Measurements from ENCODE around the gene CACNA1S.

Gene CACNA1S

DNA sequence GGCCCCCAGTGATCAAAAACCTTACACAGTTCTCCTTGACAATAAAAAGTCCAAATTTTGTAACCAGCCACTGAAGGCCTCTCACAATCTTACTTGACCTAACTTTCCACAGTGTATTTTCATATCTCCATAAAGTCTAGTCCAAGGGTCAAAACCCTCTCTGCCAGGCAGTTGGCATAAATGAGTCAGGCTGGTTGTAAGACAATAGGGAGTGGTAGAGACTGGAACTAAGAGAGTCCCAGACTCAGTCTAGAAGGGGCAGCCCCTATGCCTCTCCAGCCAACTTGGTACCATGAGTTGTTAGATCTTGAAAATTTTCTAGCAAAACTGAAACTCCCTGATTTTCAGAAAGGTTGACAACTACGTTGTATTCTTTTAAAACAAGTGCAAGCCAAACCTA lies 109.7 kb downstream of the CACNA1S start:
- Histone ChIP-seq H3K4me3 (ENCODE audit: low read length) (no peak overlapping the region), H3K4me1 (ENCODE audit: insufficient read depth, low read length) (no peaks in the 10 kb centered on the region), H3K36me3 (ENCODE audit: insufficient read depth, low read depth, low read length) (peaks cover 26% of the 10 kb centered on the region), H3K27me3 (ENCODE audit: insufficient read depth, low read length) (no peaks in the 10 kb centered on the region), H3K9me3 (ENCODE audit: insufficient read depth, low read depth, low read length) (no peaks in the 10 kb centered on the region), H3K27ac (ENCODE audit: low read length) (no peak overlapping the region), H3K9ac (ENCODE audit: low read depth, low read length) (no peak overlapping the region)

GRCh38 chr1:201001962-201002361 lies 110.3 kb downstream of the CACNA1S start:
- no peaks in the 10 kb centered on the region for H3K4me1 ChIP-seq (ENCODE audit: insufficient read depth, low read length)
- H3K4me3 ChIP-seq (ENCODE audit: low read length), result no peak overlapping the region
- no peaks in the 10 kb centered on the region for H3K9me3 ChIP-seq (ENCODE audit: insufficient read depth, low read depth, low read length)
- H3K27ac ChIP-seq (ENCODE audit: low read length), result no peak overlapping the region
- peaks cover 26% of the 10 kb centered on the region for H3K36me3 ChIP-seq (ENCODE audit: insufficient read depth, low read depth, low read length)
- no peaks in the 10 kb centered on the region for H3K27me3 ChIP-seq (ENCODE audit: insufficient read depth, low read length)
- no peak overlapping the region for H3K9ac ChIP-seq (ENCODE audit: low read depth, low read length)

GRCh38 chr1:201000391-201000790 lies 111.8 kb downstream of the CACNA1S start:
- no peak overlapping the region for H3K4me3 ChIP-seq (ENCODE audit: low read length)
- no peaks in the 10 kb centered on the region for H3K27me3 ChIP-seq (ENCODE audit: insufficient read depth, low read length)
- no peaks in the 10 kb centered on the region for H3K4me1 ChIP-seq (ENCODE audit: insufficient read depth, low read length)
- H3K27ac ChIP-seq (ENCODE audit: low read length), result no peak overlapping the region
- H3K9me3 ChIP-seq (ENCODE audit: insufficient read depth, low read depth, low read length), result no peaks in the 10 kb centered on the region
- H3K36me3 ChIP-seq (ENCODE audit: insufficient read depth, low read depth, low read length), result peaks cover 34% of the 10 kb centered on the region
- no peak overlapping the region for H3K9ac ChIP-seq (ENCODE audit: low read depth, low read length)

GRCh38 chr1:200999667-201000066 lies 112.6 kb downstream of the CACNA1S start:
- no peak overlapping the region for H3K4me3 ChIP-seq (ENCODE audit: low read length)
- H3K27ac ChIP-seq (ENCODE audit: low read length), result no peak overlapping the region
- H3K27me3 ChIP-seq (ENCODE audit: insufficient read depth, low read length), result no peaks in the 10 kb centered on the region
- H3K9ac ChIP-seq (ENCODE audit: low read depth, low read length), result no peak overlapping the region
- no peaks in the 10 kb centered on the region for H3K4me1 ChIP-seq (ENCODE audit: insufficient read depth, low read length)
- no peaks in the 10 kb centered on the region for H3K9me3 ChIP-seq (ENCODE audit: insufficient read depth, low read depth, low read length)
- H3K36me3 ChIP-seq (ENCODE audit: insufficient read depth, low read depth, low read length), result peaks cover 32% of the 10 kb centered on the region

DNA sequence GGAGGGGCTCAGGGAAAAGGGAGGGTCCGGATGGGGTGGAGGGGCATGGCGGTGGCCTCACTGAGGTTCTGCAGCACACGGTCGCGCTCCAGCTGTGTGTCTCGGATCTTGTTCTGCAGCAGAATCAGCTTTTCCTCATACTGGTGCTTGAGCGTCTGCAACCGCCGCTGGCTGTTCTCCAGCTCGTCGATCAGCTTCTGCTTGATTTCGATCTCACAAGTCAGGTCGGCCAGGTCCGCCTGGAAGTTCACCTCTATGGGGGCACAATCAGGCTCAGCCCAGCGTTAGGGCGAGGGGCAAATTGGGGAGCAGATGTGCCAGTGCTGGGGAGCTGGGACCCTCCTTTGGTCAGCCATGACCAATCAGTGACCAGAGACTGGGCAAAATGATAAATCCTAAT lies 113.9 kb downstream of the CACNA1S start:
- no peak overlapping the region for H3K4me3 ChIP-seq (ENCODE audit: low read length)
- H3K9ac ChIP-seq (ENCODE audit: low read depth, low read length), result no peak overlapping the region
- no peak overlapping the region for H3K27ac ChIP-seq (ENCODE audit: low read length)
- no peaks in the 10 kb centered on the region for H3K27me3 ChIP-seq (ENCODE audit: insufficient read depth, low read length)
- no peaks in the 10 kb centered on the region for H3K4me1 ChIP-seq (ENCODE audit: insufficient read depth, low read length)
- no peaks in the 10 kb centered on the region for H3K9me3 ChIP-seq (ENCODE audit: insufficient read depth, low read depth, low read length)
- peaks cover 32% of the 10 kb centered on the region for H3K36me3 ChIP-seq (ENCODE audit: insufficient read depth, low read depth, low read length)

DNA sequence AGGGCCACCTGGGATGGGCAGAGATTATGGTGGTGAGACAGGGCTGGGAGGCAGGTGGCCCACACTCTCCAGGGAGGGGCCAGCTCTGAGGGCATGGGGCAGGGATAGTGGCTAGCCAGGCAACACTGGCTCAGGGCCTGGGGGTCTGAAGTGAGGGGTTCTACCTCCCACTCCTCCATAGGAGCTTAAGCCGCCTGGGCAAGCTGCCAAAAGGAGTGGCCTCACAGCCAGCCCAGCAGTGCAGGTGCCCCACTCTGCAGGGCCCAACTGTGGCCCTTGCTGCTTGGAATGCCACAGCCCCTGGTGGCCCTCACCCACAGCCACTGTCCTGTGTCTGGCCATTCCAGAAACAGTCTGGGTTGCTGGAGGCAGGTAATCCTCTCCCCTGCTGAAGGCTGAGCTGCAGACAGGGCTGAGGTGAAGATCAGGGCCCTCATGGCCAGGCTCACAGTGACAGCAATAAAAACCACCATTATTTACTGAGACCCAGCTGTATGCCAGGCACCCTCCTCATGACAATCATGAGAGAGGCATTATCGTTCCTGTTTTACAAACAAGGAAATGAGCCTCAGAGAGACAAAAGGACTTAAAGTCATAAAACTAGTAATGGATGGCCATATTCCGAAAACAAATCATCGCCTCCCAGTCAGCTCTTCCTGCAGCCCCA lies 119.7 kb downstream of the CACNA1S start:
- Histone ChIP-seq H3K9ac (ENCODE audit: low read depth, low read length) (no peak overlapping the region), H3K27ac (ENCODE audit: low read length) (no peak overlapping the region), H3K36me3 (ENCODE audit: insufficient read depth, low read depth, low read length) (peaks cover 61% of the 10 kb centered on the region; the same call in 1 of the 2 replicates), H3K4me1 (ENCODE audit: insufficient read depth, low read length) (no peaks in the 10 kb centered on the region), H3K4me3 (ENCODE audit: low read length) (no peak overlapping the region), H3K27me3 (ENCODE audit: insufficient read depth, low read length) (no peaks in the 10 kb centered on the region), H3K9me3 (ENCODE audit: insufficient read depth, low read depth, low read length) (no peaks in the 10 kb centered on the region)

DNA sequence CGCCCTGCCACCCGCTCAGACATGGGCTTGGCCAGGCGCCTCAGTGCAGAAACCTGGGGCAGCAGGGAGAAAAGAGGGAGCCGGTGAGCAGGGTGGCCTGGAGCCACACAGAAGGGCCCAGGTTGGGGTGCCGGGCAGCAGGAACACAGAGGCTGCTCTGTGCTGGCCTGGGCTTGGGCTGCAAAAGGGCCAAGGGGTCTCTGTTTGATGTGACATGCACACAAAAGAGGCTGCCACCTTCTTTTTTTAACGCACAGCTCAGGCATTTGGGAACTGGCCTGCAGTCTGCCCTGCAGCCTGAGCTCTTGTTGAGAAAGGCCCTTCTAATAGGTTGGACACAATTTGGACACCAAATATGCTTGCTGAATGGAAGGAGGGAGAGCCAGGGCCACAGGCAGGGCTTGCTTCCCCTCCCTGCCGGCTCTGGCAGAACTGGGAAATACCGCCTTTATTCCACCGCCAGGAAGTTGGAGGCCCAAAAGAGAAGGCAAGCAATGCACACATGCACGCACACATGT lies 121.1 kb downstream of the CACNA1S start:
- no peaks in the 10 kb centered on the region for H3K4me1 ChIP-seq (ENCODE audit: insufficient read depth, low read length)
- H3K27ac ChIP-seq (ENCODE audit: low read length), result no peak overlapping the region
- no peak overlapping the region for H3K9ac ChIP-seq (ENCODE audit: low read depth, low read length)
- H3K27me3 ChIP-seq (ENCODE audit: insufficient read depth, low read length), result no peaks in the 10 kb centered on the region
- no peaks in the 10 kb centered on the region for H3K9me3 ChIP-seq (ENCODE audit: insufficient read depth, low read depth, low read length)
- H3K36me3 ChIP-seq (ENCODE audit: insufficient read depth, low read depth, low read length), result peaks cover 72% of the 10 kb centered on the region
- H3K4me3 ChIP-seq (ENCODE audit: low read length), result no peak overlapping the region

GRCh38 chr1:200990114-200990513 lies 122.1 kb downstream of the CACNA1S start:
- Histone ChIP-seq H3K36me3 (ENCODE audit: insufficient read depth, low read depth, low read length) (peaks cover 66% of the 10 kb centered on the region), H3K4me3 (ENCODE audit: low read length) (no peak overlapping the region), H3K4me1 (ENCODE audit: insufficient read depth, low read length) (no peaks in the 10 kb centered on the region), H3K9ac (ENCODE audit: low read depth, low read length) (no peak overlapping the region), H3K9me3 (ENCODE audit: insufficient read depth, low read depth, low read length) (no peaks in the 10 kb centered on the region), H3K27me3 (ENCODE audit: insufficient read depth, low read length) (no peaks in the 10 kb centered on the region), H3K27ac (ENCODE audit: low read length) (no peak overlapping the region)

Data from iPS-20b (cell line).